Measurements from ENCODE around the gene AGR2.

DNA sequence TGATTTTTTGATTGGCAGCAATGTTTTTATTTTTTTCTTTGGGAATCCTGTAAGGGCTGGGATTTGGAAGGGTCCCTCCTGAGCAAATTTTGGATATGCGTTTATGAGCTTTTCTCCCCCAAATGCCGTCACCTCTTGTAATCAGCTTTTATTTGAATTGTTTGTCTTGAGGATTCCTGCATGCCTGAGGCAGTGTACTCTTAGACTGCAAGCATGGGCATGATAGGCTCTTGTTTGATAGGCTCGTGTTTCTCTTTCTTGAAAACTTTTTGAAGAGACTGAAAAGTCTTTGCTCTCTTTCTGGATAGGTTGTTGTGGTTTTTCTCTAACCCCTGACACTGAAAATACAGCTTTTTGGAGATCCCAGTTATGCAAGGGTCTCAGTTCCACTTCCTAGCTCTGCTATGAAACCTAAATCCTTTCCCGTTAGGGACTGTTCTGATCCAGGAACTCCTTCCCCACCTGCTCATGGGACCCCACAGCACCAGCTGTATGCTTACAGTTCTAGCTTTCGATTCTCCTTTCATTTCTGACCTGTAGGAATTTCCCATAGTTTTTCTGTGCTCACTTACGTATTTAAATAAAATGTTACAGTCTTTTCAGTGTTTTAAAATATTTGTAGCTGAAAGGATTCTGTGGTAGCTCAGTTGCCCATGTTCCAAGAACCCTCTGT, 34.0 kb downstream of the AGR2 start:
- TF ChIP-seq, protein P1, sequence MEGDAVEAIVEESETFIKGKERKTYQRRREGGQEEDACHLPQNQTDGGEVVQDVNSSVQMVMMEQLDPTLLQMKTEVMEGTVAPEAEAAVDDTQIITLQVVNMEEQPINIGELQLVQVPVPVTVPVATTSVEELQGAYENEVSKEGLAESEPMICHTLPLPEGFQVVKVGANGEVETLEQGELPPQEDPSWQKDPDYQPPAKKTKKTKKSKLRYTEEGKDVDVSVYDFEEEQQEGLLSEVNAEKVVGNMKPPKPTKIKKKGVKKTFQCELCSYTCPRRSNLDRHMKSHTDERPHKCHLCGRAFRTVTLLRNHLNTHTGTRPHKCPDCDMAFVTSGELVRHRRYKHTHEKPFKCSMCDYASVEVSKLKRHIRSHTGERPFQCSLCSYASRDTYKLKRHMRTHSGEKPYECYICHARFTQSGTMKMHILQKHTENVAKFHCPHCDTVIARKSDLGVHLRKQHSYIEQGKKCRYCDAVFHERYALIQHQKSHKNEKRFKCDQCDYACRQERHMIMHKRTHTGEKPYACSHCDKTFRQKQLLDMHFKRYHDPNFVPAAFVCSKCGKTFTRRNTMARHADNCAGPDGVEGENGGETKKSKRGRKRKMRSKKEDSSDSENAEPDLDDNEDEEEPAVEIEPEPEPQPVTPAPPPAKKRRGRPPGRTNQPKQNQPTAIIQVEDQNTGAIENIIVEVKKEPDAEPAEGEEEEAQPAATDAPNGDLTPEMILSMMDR (IDR thresholded peaks at IDR 0.05; ENCODE audit: borderline replicate concordance, extremely low read depth, low read length, poor library complexity, severe bottlenecking), result no peak
- no peak for TF ChIP-seq EZH2 (IDR thresholded peaks at IDR 0.05; ENCODE audit: borderline replicate concordance, low read depth, low read length, severe bottlenecking)

Data from DND-41 (cell line).